Measurements from ENCODE around the gene AEBP1.

AEBP1 gene

DNA sequence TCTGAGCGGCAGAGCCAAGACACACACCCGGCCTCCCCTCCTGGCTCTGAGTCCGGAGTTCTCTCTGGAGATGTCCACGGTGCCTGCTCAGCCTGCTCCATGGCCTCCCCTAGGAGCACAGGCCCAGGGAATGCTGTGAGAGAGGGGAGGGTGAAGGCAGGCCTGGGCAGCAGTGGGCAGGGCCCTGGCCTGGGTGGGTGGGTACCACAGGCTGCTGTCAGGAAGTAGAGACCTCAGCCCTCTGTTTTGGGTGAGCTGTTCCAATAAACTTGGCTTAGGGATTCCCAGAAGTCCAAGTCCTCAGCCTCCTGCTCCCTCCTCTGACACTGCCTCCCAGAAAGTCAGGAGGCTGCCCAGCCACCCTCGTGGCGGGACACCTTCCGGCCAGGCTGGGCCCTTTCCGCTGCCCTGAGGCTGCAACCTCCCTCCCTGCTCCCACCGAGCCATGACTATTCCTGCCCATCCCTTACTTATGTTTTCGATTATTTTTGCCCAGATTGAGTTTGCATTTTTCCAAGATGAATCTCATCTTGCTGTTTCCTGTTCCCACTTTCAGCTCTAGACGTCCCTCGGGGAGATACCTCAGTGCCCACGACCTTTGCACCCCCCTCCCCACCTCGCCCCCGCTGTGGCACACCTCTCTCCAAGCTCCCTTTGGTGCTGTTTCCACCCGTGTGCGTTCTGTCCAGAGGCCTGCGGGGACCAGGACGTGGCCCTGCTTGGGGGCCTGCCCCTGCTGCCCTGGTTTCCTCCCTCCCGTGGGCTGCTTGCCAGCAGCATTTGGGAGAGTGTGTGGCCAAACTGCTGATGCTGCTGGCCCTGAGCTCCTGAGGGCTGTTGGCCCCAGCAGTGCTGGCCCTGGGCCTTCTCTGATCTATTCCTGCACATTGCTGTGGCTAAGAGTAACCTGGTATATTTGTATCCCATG is 16.0 kb upstream of the AEBP1 start:
- no peak for DNase-seq

DNA sequence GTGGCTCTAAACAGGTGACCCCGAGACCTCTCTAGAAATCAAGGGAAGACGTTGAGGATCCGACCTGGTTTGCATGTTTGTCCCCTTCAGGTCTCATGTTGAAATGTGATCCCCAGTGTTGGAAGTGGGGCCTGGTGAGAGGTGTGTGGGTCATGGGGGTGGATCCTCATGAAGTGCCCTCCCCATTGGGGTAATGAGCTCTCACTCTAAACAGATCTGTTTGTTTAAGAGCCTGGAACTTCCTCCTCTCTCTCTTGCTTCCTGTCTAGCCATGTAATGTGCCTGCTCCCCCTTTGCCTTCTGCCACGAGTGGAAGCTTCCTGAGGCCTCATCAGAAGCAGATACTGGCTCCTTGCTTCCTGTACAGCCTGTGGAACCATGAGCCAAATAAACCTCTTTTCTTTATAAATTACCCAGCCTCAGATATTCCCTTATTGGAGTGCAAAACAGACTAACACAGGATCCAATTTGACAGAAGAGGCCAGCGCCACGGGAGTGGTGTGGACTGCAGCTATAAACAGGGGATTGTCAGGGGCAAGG is 11.0 kb upstream of the AEBP1 start:
- DNase-seq: no peak

DNA sequence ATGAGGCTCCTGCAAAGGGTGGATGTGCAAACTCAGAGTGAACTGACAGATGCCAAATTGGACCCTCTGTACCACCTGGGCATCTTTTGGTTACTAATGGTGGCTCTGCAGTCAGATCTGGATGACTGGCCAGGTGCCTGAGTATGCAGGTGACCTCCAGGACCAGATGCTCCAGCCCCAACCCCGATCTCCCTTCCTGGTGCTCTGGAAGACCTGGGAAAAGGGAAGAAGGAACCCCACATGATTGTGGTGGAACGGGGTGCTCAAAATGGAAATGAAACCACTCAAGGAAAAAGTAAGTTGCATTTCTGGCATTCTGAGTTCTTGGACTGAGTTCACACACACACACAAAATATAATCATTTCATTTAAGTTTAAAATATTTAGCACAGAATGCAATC is 9.8 kb upstream of the AEBP1 start:
- no peak for DNase-seq

DNA sequence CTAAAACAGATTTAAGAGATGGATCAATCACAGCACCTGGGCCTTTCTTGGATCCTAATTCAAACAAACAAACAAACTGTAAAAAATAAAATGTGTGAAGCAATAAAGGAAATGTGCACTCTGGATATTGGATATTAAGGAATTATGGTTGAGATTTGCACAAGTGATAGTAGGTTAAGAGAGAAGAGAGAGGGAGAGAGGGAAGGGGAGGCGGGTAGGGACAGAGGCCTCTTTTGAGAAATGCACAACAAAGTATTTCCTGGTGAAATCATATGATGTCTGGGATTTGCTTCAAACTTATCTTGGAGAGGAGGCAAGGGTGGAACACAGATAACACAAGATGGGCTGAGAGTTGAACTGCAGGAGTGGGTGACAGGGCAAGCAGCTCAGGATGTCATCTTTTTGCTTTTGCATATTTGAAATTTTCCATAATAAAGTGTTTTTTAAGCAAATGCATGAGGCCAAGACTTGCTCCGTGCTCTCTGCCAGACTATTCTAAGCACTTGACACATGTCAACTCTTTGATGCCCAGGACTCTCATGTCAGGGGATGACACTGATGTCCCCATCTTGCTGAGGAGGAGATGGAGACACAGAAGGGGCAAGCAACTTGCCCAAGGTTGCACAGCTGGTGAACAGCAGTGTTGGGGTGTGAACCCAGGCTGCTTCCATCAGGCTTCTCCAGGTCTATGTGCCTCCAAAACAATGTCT is 9.1 kb upstream of the AEBP1 start:
- no peak for DNase-seq

DNA sequence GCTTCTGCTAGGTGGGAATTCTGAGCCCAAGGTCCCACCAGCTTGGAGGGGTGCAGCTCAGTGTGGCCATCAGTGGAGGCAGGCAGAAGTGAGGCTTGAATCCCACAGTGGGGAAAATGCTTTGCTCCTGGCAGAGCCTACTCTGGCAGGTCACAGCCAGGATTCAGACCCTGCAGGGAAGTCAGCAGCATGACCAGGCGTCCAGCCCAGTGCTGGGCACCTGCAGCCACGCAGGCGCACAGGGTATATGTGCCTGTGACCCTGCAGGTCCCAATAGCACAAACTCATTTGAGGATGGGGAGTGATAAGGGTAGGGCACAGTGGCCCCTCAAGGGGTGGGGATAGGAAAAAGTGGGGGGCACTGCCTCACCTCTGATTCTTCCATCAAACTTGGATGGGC is 8.4 kb upstream of the AEBP1 start:
- DNase-seq: no peak

DNA sequence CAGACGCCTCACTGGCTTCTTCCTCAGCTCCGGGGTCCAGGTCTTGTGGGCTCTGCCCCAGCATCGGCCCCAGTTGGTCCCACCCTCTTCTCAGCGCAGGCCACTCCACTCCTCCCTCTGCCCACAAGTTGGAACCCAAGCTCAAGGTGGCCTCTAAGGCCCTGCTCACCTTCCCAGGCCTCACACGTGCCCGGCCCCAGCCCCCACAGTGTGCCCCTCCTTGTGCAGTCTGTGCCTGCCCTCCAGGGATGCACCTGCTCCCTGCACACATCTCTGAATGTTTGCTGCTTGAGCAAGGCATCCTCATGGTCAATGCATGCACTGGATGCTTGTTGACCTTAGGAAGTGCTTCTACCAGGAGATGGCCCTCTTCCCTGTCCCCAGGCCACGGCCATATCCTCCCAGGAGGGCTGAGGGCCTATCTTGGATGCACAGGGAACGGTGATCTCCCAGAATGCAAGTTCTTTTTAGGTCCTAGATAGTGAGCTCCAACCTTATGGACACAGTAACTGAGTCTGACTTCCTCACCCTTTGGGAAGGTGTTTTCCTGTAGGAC is 7.7 kb upstream of the AEBP1 start:
- DNase-seq: no peak

DNA sequence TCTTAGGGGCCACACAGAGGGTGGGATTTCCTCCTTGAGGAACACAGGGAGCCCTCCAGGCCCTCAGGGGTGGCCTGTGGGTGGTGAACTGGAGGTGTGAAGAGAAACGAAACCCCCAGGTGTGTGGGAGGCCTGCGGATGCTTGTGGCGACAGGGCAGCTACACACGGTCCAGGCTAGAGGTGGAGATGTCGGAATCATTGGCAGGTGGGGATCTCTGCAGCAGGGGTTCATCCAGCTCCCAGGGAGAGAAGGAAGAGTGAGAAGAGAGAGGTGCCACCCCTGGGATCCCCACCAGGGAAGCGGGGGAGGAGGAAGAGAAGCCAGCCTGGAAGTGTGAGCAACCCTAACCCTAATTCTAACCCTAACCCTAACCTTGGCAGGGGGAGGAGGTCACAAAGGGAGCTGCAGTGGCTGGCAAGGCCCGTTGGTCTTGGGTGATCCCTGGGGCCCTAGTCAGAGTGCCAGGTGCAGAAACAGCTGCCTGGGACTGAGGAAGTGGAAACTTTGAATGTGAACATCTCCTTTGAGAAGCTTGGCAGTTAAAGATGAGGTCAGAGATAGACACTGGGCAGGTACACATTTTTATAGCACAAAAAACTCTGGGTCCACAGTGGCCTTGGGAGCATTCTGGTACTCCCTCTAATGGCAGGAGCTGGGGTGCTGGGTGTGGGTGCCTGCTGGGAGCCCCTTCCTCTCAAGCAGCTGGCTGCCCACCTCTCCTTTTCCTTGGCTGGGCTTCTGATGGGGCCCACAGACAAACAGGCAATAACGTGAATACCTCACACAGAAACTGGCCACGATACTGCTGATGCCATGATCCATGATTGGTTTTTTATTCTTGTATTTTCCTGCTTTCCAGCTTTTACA is 6.8 kb upstream of the AEBP1 start:
- DNase-seq: no peak

DNA sequence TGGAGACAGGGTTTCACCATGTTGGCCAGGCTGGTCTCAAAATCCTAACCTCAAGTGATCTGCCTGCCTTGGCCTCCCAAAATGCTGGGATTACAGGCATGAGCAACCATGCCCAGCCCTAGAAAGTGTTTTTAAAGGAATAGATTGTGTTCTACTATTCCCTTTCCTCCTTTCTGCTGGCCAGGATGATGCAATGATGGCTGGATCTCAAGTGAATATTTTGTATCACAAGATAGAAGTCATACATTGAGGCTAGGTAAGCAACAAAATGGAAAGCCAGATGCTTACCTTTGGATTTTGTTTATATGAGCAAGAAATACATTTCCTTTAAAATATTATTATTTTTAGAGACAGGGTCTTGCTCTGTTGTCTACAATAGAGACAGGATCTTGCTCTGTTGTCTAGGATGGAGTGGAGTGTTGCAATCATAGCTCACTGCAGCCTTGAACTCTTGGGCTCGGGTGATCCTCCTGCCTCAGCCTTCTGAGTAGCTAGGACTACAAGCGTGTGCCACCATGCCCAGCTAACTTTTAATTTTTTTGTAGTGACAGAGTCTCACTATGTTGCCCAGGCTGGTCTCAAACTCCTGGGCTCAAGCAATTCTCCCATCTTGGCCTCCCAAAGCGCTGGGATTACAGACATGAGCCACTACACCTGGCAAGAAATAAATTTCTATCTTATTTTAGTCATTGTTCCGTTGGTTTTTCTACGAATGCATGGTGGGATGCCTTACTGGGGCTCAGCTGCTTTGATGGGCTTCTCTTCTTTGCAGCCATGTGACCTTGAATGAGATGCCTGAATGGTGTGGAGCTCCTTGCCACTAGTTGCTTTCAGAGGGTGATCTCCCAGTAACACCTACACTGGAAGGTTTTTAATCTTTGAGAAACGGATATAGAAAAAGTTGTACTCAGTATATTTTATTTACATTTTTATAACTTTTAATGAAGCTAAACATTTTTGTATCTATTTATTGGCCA is 5.8 kb upstream of the AEBP1 start:
- DNase-seq: no peak

DNA sequence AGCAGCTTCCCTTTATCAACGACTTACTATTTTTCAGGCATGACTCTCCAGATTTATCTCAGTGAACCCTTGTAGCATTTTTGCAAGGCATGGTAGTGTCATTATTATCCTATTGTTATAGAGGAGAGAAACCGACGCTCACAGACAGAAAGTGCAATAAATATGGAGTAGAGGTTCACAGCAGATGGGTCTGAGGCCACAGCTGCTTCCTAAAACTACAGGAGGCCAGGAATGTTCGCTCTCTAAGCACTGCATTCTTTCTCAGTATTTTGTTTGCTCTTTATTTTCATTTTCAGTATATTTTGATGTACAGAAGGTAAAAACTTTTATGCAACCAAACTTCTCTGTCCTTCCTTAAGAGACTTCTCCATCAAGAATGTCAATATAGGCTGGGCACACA is 4.5 kb upstream of the AEBP1 start:
- no peak for DNase-seq

DNA sequence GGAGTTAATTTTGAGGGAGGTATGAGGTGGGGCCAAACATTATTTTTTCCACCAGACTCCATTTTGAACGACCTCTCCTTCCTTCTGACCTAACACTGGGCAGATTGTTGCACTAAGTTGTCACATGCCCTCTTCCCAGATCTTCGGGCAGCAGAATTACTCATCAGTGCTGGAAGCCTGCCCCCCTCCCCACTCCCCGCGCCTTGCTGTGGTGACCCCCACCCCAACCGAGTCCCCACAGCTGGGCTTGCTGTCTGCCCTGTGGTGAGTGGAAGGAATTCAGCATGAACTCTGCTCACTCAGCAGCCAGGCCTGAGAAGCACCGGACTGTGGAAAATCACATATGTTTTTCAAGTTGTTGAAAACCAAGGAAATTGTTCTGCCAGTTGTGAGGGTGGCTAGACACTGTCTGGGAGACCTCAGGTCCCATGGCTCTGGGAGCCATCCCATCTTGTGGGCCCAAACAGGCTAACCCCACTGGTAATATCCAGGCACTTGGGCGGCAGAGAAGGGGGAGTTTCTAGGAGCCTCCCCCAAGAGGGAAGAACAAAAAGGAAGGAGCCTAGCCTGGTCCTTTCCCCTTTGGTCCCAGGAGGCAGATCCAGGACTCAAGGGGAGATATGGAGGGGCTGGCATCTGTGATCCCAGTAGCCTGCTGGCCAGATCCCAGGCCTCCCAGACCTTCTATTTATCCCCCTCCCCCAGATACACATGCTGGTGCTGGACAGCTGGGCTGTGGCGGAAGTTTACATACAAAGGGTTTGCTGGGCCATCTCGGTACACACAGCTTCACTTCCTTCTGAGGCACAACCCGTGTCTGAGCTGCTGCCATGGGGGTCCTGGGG is 3.5 kb upstream of the AEBP1 start:
- no peak for DNase-seq

DNA sequence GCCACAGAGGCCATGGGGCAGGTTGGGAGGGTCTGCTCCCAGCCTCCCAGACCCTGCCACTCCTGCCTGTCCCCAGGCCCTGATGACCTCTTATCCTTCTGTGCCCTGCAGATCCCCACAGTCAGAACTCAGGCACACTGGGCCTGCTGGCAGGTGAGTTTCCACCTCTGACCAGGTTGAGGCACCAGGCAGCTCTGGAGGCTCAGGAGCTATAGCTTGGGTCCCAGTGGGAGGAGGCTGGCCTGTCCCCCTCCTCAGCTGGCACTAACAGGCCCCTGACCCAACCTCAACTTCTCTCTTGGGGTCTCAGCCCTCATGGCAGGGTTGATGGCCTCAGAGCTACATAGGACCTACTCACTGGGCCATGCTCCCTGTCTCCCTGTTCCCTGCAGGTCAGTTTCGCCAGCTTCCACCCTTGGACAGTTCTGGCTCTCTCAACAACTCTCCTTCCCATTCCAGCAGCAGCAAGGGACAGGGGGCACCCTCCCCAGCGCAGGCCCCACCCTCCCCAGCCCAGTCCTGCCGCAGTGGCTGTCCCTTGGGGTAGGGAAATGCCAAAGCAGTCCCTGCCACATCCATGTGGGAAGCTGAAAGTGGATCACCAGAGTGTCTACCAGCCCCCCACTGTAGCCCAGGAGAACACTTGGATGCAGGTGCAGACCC is 2.7 kb upstream of the AEBP1 start:
- no peak for DNase-seq

DNA sequence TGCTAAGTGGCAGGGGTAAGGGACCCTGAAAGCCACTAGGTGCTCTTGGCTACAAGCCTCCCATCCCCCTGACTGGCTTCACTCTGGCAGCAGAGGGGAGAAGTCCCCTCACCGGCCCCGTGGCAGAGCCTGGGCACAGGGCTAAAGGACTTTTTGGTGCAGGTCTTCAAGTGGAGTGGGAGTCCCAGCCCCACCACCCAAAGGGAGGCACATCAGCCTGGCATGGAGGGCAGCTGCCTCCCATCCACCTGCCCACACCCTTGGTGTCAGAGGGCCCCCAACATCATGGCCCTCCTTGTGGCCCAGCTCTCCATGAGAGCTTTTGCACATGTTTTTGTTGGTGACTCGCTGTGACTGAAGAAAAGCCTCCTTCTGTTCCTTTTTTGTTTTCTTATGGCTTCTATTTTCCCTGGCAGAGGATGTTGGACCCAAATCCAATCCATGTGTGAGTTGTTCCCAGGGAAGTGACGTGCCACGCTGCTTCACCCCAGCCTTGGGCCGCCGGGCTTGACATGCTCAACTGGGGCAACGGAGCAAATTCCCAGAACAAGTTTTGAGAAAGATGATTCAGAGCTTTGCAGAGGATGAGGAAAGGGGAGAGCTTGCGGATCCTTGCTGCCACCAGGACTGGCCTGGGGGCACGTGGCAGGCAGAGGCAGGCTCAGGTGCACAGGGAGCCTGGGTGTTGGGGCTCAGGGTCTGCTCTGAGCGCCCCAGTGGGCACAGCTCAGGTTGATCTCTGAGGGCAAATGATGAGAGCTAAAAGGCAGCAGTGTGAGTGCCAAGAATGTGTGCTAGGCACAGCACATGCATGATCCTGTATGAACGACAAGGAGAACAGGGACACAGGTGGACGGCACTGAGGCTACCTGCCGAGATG is 1.9 kb upstream of the AEBP1 start:
- DNase-seq: no peak

DNA sequence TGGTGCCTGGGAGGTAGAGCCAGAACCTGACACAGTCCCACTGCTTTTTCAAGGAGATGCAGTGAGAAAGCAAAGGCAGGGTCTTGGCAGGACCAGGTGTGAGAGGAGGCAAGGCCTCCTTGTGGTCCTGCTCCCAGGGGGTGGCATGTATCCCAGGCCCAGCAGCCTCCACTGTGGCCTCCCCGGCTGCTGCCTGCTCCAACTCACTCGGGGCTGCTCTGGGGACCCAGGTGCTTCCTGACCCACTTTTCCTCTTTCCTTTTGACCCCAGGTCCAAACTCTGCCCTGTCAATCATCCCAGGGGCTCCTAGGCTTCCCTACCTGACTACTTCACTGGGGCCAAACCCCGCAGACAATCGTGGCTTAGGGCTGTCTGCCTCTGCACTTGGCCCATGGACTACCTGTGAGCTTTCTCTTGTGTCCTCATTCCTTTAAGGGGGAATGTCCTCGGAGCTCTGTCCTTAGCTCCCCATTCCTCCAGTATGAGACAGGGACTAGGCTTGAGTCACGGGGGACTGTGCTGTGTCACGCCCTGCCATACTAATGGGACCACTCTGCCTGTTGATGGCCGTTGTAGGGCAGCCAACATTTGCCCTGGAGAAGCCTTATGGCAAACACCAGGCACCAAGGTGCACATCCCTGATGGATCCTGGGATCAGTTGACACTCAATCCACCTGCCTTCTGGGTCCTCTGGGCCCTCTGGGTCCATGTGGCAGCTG is 1.1 kb upstream of the AEBP1 start:
- no peak for DNase-seq

DNA sequence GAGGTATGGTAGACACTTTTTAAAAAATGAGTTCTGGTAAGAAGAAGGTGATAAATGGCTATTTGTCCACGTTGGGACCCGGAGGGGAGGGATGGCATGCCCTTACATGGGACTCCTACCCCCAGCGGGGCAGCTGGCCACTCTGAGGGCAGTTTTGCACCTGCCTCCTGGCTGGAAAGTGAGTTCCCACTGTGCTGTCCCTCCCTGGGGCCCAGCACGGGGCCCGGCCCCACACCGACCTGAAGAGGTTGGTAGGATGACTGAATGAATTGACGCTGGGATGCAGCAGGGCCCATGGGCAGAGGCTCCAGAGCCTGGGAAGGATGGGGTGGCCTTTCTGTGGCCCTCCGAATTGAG is 601 bp upstream of the AEBP1 start:
- no peak for DNase-seq

DNA sequence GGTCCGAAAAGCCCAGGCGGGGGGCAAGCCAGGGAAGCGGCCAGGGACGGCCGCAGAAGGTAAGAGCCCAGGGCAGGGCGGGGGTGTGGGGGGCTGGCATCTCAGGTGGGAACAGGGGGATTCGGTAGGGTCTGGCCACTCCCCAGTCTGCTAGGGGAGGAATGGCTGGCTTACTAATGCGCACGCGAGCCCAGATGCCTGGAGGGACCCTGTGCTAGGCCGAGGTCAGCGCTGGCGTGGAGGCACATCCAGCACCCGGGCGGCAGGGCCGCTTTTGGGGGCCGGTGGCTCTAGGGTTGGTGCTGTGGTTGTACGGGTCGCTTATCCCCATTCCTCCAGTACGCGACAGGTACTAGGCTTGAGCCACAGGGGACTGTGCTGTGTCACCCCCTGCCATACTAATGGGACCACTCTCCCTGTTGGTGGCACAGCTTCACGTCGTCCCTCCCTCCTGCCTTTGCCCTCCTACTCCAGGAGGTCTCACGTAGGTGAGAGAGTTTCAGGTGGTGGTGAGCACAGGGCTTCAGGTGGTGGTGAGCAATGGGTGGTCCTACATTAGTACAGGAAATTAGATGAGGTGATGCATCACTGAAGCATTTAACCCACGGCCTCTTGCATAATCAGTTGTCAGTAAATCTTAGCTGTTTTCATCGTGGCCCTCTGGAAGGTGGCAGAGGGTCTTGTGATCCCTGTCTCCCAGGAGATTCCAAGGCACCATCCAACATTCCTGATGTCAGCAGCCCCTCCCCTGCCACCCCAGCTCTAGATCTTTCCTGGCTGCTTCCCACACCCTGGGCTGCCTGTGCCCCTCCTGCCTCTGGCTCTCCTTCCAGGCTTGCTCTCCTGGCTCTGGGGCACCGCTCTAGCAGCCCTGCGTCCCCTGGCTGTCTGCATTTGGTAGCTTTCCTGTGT is 971 bp downstream of the AEBP1 start:
- DNase-seq: no peak

DNA sequence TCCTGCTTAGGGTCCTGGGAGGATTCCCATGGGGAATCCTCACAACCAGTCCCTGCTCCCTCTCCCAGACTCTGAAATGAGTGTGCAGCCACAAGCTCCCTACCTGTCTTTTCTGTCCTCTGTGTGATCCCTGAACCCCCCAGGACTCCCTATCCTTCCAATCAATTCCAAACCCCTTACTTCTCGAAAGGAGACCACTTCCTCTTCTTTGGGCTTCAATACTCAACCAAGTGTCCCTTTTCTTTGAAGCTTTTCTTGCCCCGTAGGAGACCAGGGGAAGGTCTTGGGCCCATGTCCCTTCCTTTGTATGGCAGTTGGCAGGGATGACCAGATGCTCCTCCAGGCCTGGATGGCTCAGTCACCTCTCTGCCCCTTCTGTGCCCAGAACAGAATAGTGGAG is 1.7 kb downstream of the AEBP1 start:
- DNase-seq: no peak

All from stimulated activated CD4-positive, alpha-beta T cell treated with anti-CD3 and anti-CD28 coated beads, Interleukin-2, amount 100 ng/mL, for 24 hours (primary cell).